Epidermal melanocyte (primary cell): Measurements from ENCODE around the gene AHDC1.
"Not testable (repeated sequence)": the region's sequence is repeated elsewhere in the genome, so short reads cannot be mapped to it uniquely, and the experiment has no call there.

Source experiments
- DNase-seq: peaks from one replicate; pipeline ENCODE4 v3.0.0; 2011; ENCODE audit warnings: low spot score; ENCODE audit not compliant: insufficient read length

Gene AHDC1

DNA sequence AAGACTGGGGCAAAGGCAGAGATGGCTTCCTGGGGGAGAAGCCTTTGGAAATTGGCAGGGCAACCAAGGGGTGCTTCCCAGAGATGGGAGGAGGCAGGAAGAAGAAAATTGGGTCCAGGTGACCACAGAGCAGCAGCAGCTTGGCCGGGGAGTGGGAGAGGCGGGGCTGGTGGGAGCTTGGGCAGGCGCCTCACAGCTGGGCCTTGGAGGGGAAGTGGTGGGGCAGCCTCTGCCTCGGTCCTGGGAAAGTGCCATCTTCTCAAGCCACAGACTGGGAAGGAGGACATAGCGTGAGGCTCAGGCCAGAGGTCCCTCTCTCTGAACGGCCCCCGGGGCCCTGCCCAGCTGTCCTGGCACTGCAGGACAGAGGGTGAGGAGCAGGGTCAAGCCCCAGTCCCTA lies 90.0 kb downstream of the AHDC1 start:
- no peak for DNase-seq

GRCh38 chr1:27513528-27513927 lies 90.4 kb downstream of the AHDC1 start:
- DNase-seq: no peak

GRCh38 chr1:27509127-27510080 lies 94.5 kb downstream of the AHDC1 start:
- no peak for DNase-seq

DNA sequence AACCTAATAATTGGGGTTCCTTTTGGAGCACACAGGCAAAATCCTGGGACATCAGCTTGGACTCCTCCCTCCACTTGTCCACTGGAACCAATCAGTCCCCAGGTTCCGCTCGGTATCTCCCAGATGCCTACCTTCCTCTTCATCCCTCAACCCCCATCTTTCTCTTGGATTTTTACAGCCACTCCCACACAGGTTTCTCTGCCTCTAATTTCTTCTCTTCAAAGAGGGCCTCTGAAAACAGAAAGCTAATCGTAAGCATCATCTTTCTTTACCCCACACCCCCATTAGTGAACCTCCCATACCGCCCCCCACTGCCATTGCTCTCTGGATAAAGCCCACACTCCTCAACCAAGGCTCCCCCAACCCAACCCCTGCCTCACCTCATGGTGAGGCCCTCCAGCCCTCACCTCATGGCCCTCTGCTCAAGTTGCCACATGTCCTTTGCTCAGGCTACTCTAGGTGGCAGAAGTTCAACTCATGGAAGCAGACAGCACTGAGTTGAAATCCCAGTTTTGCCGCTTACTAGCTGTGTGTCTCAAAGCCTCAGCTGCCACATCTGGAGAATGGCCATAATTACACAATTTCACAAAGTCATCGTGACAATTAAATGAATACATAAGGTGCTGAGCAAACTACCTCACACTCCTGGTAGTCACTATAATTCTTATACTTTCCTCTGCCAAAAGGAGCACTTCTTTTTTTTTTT lies 95.8 kb downstream of the AHDC1 start:
- DNase-seq: no peak

GRCh38 chr1:27506703-27507102 lies 97.2 kb downstream of the AHDC1 start:
- DNase-seq: no peak

- no peak for DNase-seq
Measured at GRCh38 chr1:27505420-27505680, 98.6 kb downstream of the AHDC1 start.

DNA sequence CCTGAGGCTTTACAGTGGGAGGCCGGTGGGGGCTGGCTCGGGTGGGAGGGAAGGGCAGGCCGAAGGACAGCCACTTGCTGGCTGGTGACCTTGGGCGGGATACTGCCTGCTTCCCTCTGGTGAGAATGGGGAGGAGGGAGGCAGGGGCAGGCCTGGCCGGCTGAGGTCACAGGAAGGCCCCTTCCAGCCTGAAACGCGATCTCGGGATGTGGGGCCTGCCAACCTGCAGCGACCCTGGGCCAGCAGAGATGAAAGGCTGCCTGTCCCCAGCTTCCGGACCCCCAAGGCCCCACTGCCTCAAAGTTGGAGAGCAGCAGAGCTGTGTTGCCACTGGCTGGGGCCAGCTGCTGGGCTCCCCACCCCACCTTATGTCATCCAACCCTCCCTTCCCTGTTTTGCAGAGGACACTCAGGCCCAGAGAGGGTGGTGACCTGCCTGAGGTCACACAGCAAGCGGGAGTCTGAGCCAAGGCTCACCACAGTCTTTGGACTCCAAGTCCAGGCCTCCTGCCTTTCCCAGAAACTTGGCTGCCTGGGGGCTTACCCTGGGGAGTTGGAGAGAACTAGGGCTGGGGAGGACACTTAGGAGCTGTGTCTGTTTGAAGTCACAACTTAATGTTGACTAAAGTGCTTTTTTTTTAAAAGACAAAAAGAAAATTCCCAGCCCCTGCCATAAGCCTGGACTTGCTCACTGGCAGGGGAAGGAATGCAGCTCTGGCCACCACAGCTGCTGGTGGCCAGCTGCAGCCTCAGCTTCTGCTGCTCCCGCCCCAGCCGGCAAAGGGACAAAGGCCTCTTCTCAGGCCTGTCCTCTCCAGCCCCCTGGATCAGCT lies 99.1 kb downstream of the AHDC1 start:
- peak; percentile 78 for DNase-seq

DNA sequence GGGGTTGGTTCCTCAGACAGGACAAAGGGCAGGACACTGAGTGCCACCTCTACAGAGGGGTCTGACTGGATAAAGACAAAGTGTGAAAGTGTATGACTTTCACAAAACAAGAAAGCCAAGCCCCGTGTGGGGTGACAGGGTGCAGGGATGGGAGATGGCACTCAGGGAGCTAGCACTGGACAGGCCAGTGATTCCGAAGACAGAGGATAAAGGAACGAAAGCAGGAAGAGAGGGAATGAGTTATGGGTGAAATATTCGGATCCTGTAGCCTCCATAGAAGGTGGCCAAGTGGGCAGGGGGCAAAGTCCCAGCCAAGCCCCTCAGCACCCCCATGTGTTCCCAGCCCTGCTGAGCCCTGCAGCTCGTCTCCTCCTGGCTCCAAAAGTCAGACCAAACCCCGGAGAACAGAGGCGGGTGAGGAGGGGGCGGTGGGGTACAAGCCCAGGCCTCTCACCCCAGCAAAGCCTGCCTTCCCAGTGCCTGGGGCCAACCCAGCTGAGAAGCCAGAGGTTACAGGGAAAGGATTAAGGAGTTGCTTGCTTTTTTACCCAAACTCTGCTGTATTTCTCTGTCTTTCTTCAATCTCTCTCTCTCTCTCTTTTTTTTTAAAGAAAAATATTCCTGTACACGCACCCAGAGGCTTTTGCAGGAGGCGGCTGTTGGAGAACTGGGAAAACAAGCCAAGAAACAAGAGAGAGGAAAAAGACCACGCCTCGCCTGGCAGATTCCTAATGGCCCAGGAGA lies 99.9 kb downstream of the AHDC1 start:
- DNase-seq: no peak

- no peak for DNase-seq
Measured at GRCh38 chr1:27503033-27503432, 100.9 kb downstream of the AHDC1 start.

- not testable (repeated sequence) for DNase-seq
Measured at GRCh38 chr1:27501159-27501558, 102.8 kb downstream of the AHDC1 start.

GRCh38 chr1:27499142-27499541 lies 104.8 kb downstream of the AHDC1 start:
- no peak for DNase-seq

DNA sequence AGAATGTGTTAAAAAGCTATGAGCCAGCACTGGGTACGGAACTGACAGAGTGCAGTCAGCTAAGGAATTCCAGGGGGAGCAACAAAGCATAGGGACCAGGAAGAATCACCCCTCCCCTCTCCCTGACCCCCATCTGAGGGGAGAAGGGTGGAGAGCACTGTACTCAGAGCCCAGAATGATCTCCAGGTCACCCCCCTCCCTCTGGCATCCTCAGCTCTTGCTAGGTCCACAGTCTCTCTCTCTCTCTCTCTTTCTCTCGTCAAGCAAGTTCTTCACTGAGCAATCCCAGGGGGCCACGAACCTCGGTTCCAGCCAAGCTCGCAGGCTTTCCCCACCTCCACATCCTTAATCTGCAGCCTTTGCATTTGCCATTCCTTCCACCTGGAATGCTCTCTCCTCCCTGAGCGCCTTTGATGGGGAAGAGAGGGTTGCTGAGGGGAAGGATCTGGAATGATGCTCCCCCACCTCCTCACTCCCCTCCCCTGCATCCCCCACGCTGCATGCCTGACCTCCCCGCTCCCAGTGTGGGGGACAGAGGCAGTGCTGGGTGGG lies 107.3 kb downstream of the AHDC1 start:
- DNase-seq: no peak

GRCh38 chr1:27492796-27493195 lies 111.1 kb downstream of the AHDC1 start:
- DNase-seq: no peak

- peak; percentile 23 for DNase-seq
Measured at GRCh38 chr1:27491748-27492700, 111.9 kb downstream of the AHDC1 start.

- peak; percentile 72 for DNase-seq
Measured at GRCh38 chr1:27489973-27490741, 113.8 kb downstream of the AHDC1 start, which contains the start of gene WASF2. Gene WASF2 (minus strand): TSS chr1:27490167. CDS start chr1:27428890, 61,277 bp downstream.

GRCh38 chr1:27489501-27489972 lies 114.4 kb downstream of the AHDC1 start:
- no peak for DNase-seq

DNA sequence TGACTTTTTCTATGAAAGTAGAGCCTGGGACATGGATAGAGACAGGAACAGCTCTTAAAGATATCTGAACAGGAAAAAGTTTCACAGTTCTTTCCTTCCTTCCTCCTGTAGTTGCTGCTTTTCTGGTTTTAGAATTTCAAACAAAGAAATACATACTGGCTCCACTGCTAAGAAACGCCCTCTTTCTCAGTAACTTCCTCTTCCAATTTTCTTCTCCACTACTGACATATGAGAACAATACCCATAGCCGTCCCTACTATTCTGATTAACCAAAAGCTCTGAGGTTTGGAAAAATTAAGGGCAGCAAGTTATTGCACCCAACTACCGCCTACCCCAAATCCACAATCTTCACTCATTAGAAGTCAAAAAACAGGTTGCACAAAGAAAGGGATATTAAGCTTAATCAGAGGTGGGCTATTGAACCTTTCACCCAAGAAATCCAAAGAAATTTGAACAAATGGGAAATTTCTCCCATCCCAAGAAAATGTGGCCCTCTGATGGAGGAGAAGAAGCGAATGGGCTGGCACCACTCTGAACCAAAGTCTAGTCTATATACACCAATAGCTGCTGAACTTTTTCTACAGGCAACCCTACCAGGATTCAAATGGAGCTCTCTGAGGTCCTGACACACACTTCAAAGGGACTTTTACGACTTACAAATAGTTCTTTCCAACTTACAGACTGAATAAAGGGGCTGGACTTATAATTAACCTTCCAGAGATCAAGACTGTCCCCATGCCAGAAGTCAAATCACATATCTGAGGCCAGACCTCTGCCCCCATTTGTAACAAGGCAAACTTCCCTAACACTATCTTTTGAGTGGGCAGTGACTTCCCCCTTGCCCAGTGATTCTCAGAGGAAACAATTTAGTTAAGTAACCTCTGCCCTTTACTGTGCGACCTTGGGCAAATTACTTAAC lies 115.7 kb downstream of the AHDC1 start:
- DNase-seq: no peak

- DNase-seq: no peak
Measured at GRCh38 chr1:27485363-27485762, 118.6 kb downstream of the AHDC1 start.
